ENCODE data around the gene GIPC1. TPM values are rescaled to one million over a fixed set of nuclear protein-coding genes. Genes with fewer than 3 reads are reported as not detected.
"Not testable (repeated sequence)": the region's sequence is repeated elsewhere in the genome, so short reads cannot be mapped to it uniquely, and the experiment has no call there.

Gene GIPC1
- total RNA-seq, 2 experiments from 2014 or later = 31.7 to 32.4 TPM

GRCh38 chr19:14470031-14470876 is 25.7 kb downstream of the GIPC1 start:
- no peak overlapping the region for H3K4me3 Mint-ChIP-seq
- H3K4me1 Mint-ChIP-seq = peaks cover 16% of the 10 kb centered on the region
- POLR2A ChIA-PET = no interaction called here
- DNase-seq = no peak
- no peak overlapping the region for H3K27ac Mint-ChIP-seq
- ATAC-seq (ENCODE audit: low read depth) = no peak
- H3K36me3 Mint-ChIP-seq = peaks cover 8% of the 10 kb centered on the region
- H3K27me3 Mint-ChIP-seq = peaks cover 15% of the 10 kb centered on the region
- no peaks in the 10 kb centered on the region for H3K9me3 Mint-ChIP-seq

- Mint-ChIP-seq H3K27me3 (peaks cover 4% of the 10 kb centered on the region), H3K36me3 (peaks cover 10% of the 10 kb centered on the region), H3K9me3 (no peaks in the 10 kb centered on the region), H3K27ac (no peak overlapping the region), H3K4me1 (peaks cover 7% of the 10 kb centered on the region), H3K4me3 (no peak overlapping the region)
- DNase-seq = no peak
- ATAC-seq (ENCODE audit: low read depth) = no peak
- POLR2A ChIA-PET = interaction anchor here (0.6 to 1.6 kb wide), 3 partner anchors 8 to 1103 kb away, joined by 3 to 6 read pairs (median 3); partner anchors contain the start of gene PTGER1
Measured at GRCh38 chr19:14467816-14468215, 28.1 kb downstream of the GIPC1 start.

- Mint-ChIP-seq H3K4me1 (peaks cover 4% of the 10 kb centered on the region), H3K9me3 (no peaks in the 10 kb centered on the region), H3K4me3 (no peak overlapping the region), H3K27ac (no peak overlapping the region), H3K36me3 (peaks cover 10% of the 10 kb centered on the region), H3K27me3 (no peaks in the 10 kb centered on the region)
- POLR2A ChIA-PET = interaction anchor here (0.6 to 1.6 kb wide), 3 partner anchors 8 to 1102 kb away, joined by 3 to 6 read pairs (median 3); partner anchors contain the start of gene PTGER1
- DNase-seq (no peak), ATAC-seq (ENCODE audit: low read depth) (no peak)
Measured at GRCh38 chr19:14467391-14467790, 28.5 kb downstream of the GIPC1 start.

GRCh38 chr19:14463747-14464146 is 32.2 kb downstream of the GIPC1 start:
- H3K36me3 Mint-ChIP-seq = peaks cover 28% of the 10 kb centered on the region
- POLR2A ChIA-PET = interaction anchor here (1.1 kb wide), 1 partner anchor 327 kb away, joined by 3 read pairs; no protein-coding TSS in a partner anchor
- H3K27me3 Mint-ChIP-seq = no peaks in the 10 kb centered on the region
- H3K9me3 Mint-ChIP-seq = no peaks in the 10 kb centered on the region
- no peak overlapping the region for H3K4me3 Mint-ChIP-seq
- no peak for ATAC-seq (ENCODE audit: low read depth)
- H3K27ac Mint-ChIP-seq = no peak overlapping the region
- H3K4me1 Mint-ChIP-seq = peaks cover 9% of the 10 kb centered on the region
- DNase-seq = no peak

GRCh38 chr19:14462401-14462800 is 33.5 kb downstream of the GIPC1 start:
- Mint-ChIP-seq H3K4me1 (peaks cover 15% of the 10 kb centered on the region), H3K36me3 (peaks cover 37% of the 10 kb centered on the region)
- POLR2A ChIA-PET; H3K9me3 Mint-ChIP-seq; H3K27ac Mint-ChIP-seq; H3K4me3 Mint-ChIP-seq; DNase-seq; ATAC-seq (ENCODE audit: low read depth); H3K27me3 Mint-ChIP-seq: not testable (repeated sequence)

- ATAC-seq (ENCODE audit: low read depth) (no peak), DNase-seq (no peak)
- no peaks in the 10 kb centered on the region for H3K27me3 Mint-ChIP-seq
- peak overlapping the region; percentile 30 for H3K27ac Mint-ChIP-seq
- H3K4me3 Mint-ChIP-seq = no peak overlapping the region
- POLR2A ChIA-PET = no interaction called here
- H3K4me1 Mint-ChIP-seq = peaks cover 15% of the 10 kb centered on the region
- no peaks in the 10 kb centered on the region for H3K9me3 Mint-ChIP-seq
- H3K36me3 Mint-ChIP-seq = peaks cover 36% of the 10 kb centered on the region
Measured at GRCh38 chr19:14460935-14461334, 35.0 kb downstream of the GIPC1 start.

GRCh38 chr19:14459703-14460102 is 36.2 kb downstream of the GIPC1 start:
- POLR2A ChIA-PET = interaction anchor here (1.0 kb wide), 1 partner anchor 59 kb away, joined by 3 read pairs; the partner anchor contains the start of gene DNAJB1
- Mint-ChIP-seq H3K27me3 (no peaks in the 10 kb centered on the region), H3K27ac (peak overlapping the region; percentile 87), H3K36me3 (peaks cover 31% of the 10 kb centered on the region), H3K4me3 (no peak overlapping the region), H3K4me1 (peaks cover 15% of the 10 kb centered on the region), H3K9me3 (no peaks in the 10 kb centered on the region)
- DNase-seq = no peak
- peak; percentile 99 for ATAC-seq (ENCODE audit: low read depth)

GRCh38 chr19:14452303-14452702 is 43.6 kb downstream of the GIPC1 start:
- H3K4me1 Mint-ChIP-seq; DNase-seq; ATAC-seq (ENCODE audit: low read depth); H3K4me3 Mint-ChIP-seq; POLR2A ChIA-PET; H3K27me3 Mint-ChIP-seq; H3K9me3 Mint-ChIP-seq; H3K27ac Mint-ChIP-seq: not testable (repeated sequence)
- H3K36me3 Mint-ChIP-seq = peaks cover 33% of the 10 kb centered on the region

- Mint-ChIP-seq H3K27ac (no peak overlapping the region), H3K9me3 (no peaks in the 10 kb centered on the region), H3K4me3 (no peak overlapping the region), H3K27me3 (no peaks in the 10 kb centered on the region), H3K36me3 (peaks cover 43% of the 10 kb centered on the region), H3K4me1 (peaks cover 6% of the 10 kb centered on the region)
- ATAC-seq (ENCODE audit: low read depth) = peak; percentile 19
- POLR2A ChIA-PET = no interaction called here
- no peak for DNase-seq
Measured at GRCh38 chr19:14450876-14451275, 45.1 kb downstream of the GIPC1 start.

GRCh38 chr19:14450168-14450874 is 45.6 kb downstream of the GIPC1 start:
- Mint-ChIP-seq H3K27ac (no peak overlapping the region), H3K36me3 (peaks cover 44% of the 10 kb centered on the region), H3K4me1 (peaks cover 6% of the 10 kb centered on the region), H3K27me3 (no peaks in the 10 kb centered on the region), H3K9me3 (no peaks in the 10 kb centered on the region), H3K4me3 (no peak overlapping the region)
- DNase-seq (peak; percentile 68), ATAC-seq (ENCODE audit: low read depth) (peak; percentile 84)
- POLR2A ChIA-PET = interaction anchor here (0.6 kb wide), 1 partner anchor 417 kb away, joined by 3 read pairs; no protein-coding TSS in a partner anchor

- Mint-ChIP-seq H3K4me3 (no peak overlapping the region), H3K27ac (no peak overlapping the region), H3K4me1 (peaks cover 9% of the 10 kb centered on the region), H3K9me3 (no peaks in the 10 kb centered on the region), H3K36me3 (peaks cover 46% of the 10 kb centered on the region), H3K27me3 (no peaks in the 10 kb centered on the region)
- ATAC-seq (ENCODE audit: low read depth) (no peak), DNase-seq (no peak)
- POLR2A ChIA-PET = no interaction called here
Measured at GRCh38 chr19:14449321-14449720, 46.6 kb downstream of the GIPC1 start.

GRCh38 chr19:14446336-14447036 is 49.4 kb downstream of the GIPC1 start:
- Mint-ChIP-seq H3K4me3 (no peak overlapping the region), H3K36me3 (peaks cover 59% of the 10 kb centered on the region), H3K27me3 (no peaks in the 10 kb centered on the region), H3K9me3 (no peaks in the 10 kb centered on the region), H3K4me1 (peaks cover 13% of the 10 kb centered on the region), H3K27ac (no peak overlapping the region)
- ATAC-seq (ENCODE audit: low read depth) = no peak
- DNase-seq = no peak
- POLR2A ChIA-PET = interaction anchor here (0.6 to 0.9 kb wide), 2 partner anchors 9 to 17 kb away, joined by 3 to 4 read pairs; no protein-coding TSS in a partner anchor

GRCh38 chr19:14443632-14444216 is 52.2 kb downstream of the GIPC1 start:
- DNase-seq (no peak), ATAC-seq (ENCODE audit: low read depth) (no peak)
- Mint-ChIP-seq H3K4me1 (peaks cover 23% of the 10 kb centered on the region), H3K27ac (no peak overlapping the region), H3K27me3 (no peaks in the 10 kb centered on the region), H3K9me3 (no peaks in the 10 kb centered on the region), H3K4me3 (no peak overlapping the region), H3K36me3 (peaks cover 48% of the 10 kb centered on the region)
- POLR2A ChIA-PET = no interaction called here

Data from activated naive CD8-positive, alpha-beta T cell treated with anti-CD3 and anti-CD28 coated beads, Interleukin-2, amount 10 ng/mL, durations not matched to agents 7 days and 5 days (primary cell).